H7 (cell line): ENCODE results near the gene SH3BGRL2. TPM values are rescaled to one million over a fixed set of nuclear protein-coding genes. Genes with fewer than 3 reads are reported as not detected.

Experiments used
- DNase-seq: peaks from one replicate; pipeline ENCODE4 v3.0.0; 2012
- H3K27me3 ChIP-seq: 2 replicates; pipeline ENCODE4 v1.6.0; 2011; ENCODE audit warnings: mild to moderate bottlenecking, low read length; ENCODE audit not compliant: control insufficient read depth, insufficient read depth
- H3K36me3 ChIP-seq: replicated peaks from 2 replicates; pipeline ENCODE4 v1.5.1; 2011; ENCODE audit warnings: low read length; ENCODE audit not compliant: control insufficient read depth, insufficient read depth
- H3K4me3 ChIP-seq: 2 replicates; pipeline ENCODE4 v1.5.1; 2011; ENCODE audit warnings: low read depth, mild to moderate bottlenecking, control low read depth, low read length, moderate library complexity; ENCODE audit not compliant: insufficient read depth
- total RNA-seq: library from RNA; depleted of rRNA; stranded (reverse); fragments of >200 nt; shearing (Covaris generic); gene quantifications from 2 replicates; pipeline ENCODE4 v1.2.3, GENCODE V29; 2014; rRNA removed

The SH3BGRL2 gene
- 8.6 and 13.3 TPM in 2 replicates for total RNA-seq

GRCh38 chr6:79630883-79631692 is at the start of gene SH3BGRL2:
Gene SH3BGRL2 (plus strand): TSS chr6:79631329. CDS start chr6:79631462, 133 bp downstream.
- H3K4me3 ChIP-seq, result peak within 1 kb of the TSS; percentile 87
- peaks cover 2% of the 10 kb centered on the region for H3K27me3 ChIP-seq
- peak; percentile 91 for DNase-seq
- H3K36me3 ChIP-seq, result no peaks in the 10 kb centered on the region

GRCh38 chr6:79584332-79584731 is 46.8 kb upstream of the SH3BGRL2 start:
- H3K27me3 ChIP-seq, result no peaks in the 10 kb centered on the region
- DNase-seq, result peak; percentile 24

DNA sequence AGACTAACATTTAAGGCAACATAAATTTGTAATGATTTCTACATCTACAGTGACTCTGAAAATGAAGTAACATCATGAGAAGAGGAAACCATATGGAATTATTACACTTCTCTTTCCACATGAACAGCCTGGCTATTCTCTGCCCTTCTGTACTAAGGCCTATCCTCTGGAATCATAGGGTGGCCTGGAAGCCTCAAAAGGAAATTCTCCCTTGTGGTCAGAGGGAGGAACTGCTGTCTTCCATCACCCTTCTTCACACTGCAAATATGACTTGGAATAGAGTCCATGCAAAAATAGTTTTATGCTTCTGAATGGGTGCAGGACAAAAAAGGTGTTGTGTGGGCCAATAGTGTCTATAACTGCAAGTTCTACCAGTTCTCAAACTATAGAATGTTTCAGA is 44.6 kb upstream of the SH3BGRL2 start:
- peak; percentile 40 for DNase-seq
- Histone ChIP-seq H3K4me3 (no peak overlapping the region), H3K27me3 (no peaks in the 10 kb centered on the region), H3K36me3 (no peaks in the 10 kb centered on the region)

More at GRCh38 chr6:79584332-79584731, 46.8 kb upstream of the SH3BGRL2 start:
- no peak overlapping the region for H3K4me3 ChIP-seq
- H3K36me3 ChIP-seq, result no peaks in the 10 kb centered on the region

DNA sequence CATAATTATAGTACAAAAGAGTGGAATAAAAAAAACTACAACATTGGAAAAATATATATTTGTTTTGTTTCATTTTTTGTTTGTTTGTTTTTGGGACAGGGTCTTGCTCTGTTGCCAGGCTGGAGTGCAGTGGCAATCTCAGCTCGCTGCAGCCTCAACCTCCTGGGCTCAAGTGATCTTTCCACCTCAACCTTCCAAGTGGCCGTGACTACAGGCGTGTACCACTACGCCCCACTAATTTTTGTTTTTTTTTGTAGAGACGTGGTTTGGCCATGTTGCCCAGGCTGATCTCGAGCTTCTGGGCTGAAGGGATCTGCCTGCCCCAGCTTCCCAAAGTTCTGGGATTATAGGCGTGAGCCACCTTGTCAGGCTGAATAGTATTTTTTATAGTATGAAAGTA is 41.4 kb upstream of the SH3BGRL2 start:
- Histone ChIP-seq H3K27me3 (no peaks in the 10 kb centered on the region), H3K4me3 (no peak overlapping the region), H3K36me3 (no peaks in the 10 kb centered on the region)
- no peak for DNase-seq

- no peak for DNase-seq
- Histone ChIP-seq H3K27me3 (no peaks in the 10 kb centered on the region), H3K4me3 (no peak overlapping the region), H3K36me3 (no peaks in the 10 kb centered on the region)
These were observed 34.0 kb upstream of the SH3BGRL2 start for GRCh38 chr6:79597155-79597554.

DNA sequence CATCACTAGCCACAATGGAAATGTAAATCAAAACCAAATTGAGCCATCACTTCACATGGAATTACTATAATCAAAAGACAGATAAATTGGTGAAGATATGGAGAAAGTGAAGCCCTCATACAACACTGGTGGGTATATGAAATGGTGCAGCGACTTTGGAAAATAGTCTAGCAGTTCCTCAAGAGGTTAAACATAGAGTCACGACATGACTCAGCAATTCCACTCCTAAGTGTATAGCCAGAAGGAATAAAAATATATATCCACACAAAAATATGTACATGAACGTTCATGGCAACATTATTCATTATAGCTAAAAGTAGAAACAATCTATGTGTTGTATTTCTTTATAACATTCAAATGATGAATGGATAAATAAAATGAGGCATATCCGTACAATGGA is 33.1 kb upstream of the SH3BGRL2 start:
- Histone ChIP-seq H3K27me3 (no peaks in the 10 kb centered on the region), H3K4me3 (no peak overlapping the region), H3K36me3 (no peaks in the 10 kb centered on the region)
- no peak for DNase-seq

- no peaks in the 10 kb centered on the region for H3K36me3 ChIP-seq
- no peak for DNase-seq
- no peaks in the 10 kb centered on the region for H3K27me3 ChIP-seq
- no peak overlapping the region for H3K4me3 ChIP-seq
These were observed 31.3 kb upstream of the SH3BGRL2 start for GRCh38 chr6:79599725-79600259.

- Histone ChIP-seq H3K4me3 (no peak overlapping the region), H3K27me3 (no peaks in the 10 kb centered on the region), H3K36me3 (no peaks in the 10 kb centered on the region)
- no peak for DNase-seq
These were observed 30.8 kb upstream of the SH3BGRL2 start for GRCh38 chr6:79600313-79600712.

DNA sequence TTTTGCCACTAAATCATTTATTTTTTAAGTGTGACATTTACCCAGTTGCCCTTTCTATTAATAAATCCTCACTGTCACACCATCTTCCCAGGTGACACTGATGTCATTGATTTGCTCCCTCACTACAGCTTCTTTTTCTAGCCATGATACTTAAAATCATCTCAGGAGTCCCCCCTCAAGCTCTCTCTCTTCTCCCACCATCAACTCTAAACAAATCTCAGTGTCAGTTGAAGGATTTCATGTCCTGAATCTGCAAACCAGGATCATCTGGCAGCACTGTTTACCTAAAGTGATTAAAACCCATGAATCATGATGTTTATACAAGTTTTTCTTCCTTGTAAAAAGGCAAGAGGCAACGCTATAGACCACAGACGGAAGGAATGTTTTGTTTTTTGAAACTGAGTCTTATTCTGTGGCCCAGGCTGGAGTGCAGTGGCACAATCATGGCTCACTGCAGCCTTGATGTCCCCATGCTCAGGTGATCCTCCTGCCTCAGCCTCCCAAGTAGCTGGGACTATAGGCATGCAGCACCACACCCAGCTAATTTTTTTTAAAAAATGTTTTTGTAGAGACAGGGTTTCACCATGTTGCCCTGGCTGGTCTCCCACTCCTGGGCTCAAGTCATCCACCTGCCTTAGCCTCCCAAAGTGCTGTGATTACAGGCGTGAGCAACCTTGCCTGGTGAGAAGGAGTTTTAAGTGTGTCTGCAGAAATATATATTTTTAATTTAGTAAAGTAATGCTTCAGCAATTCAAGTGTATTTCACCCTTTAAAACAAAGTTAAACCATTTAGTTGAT is 30.1 kb upstream of the SH3BGRL2 start:
- no peaks in the 10 kb centered on the region for H3K36me3 ChIP-seq
- no peaks in the 10 kb centered on the region for H3K27me3 ChIP-seq
- DNase-seq, result no peak
- no peak overlapping the region for H3K4me3 ChIP-seq

- no peak overlapping the region for H3K4me3 ChIP-seq
- H3K27me3 ChIP-seq, result no peaks in the 10 kb centered on the region
- DNase-seq, result no peak
- no peaks in the 10 kb centered on the region for H3K36me3 ChIP-seq
These were observed 28.3 kb upstream of the SH3BGRL2 start for GRCh38 chr6:79602859-79603258.

DNA sequence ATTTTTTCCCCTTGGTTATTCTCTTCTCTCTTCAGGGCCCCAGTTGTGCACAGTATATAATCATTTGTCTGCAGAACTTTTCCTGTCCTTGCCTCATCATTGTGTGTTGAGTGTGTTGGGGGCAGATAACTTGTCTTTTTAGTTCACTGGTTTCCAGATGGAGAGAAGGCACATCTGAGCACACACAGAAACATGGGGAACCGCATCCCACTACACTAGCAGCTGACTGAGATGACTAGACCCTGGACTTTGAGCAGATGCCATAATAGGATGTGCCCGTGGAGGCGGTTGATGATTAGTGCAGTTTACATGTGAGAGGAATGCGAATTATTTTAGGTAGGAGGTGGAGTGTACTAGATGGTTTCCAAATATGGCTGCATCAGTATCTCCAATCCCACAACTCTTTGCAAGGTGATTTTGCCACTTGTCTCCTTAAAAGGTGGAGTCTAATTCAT is 26.5 kb upstream of the SH3BGRL2 start:
- Histone ChIP-seq H3K27me3 (no peaks in the 10 kb centered on the region), H3K4me3 (no peak overlapping the region), H3K36me3 (no peaks in the 10 kb centered on the region)
- no peak for DNase-seq

GRCh38 chr6:79605061-79605460 is 26.1 kb upstream of the SH3BGRL2 start:
- Histone ChIP-seq H3K36me3 (no peaks in the 10 kb centered on the region), H3K4me3 (no peak overlapping the region), H3K27me3 (no peaks in the 10 kb centered on the region)
- DNase-seq, result no peak

DNA sequence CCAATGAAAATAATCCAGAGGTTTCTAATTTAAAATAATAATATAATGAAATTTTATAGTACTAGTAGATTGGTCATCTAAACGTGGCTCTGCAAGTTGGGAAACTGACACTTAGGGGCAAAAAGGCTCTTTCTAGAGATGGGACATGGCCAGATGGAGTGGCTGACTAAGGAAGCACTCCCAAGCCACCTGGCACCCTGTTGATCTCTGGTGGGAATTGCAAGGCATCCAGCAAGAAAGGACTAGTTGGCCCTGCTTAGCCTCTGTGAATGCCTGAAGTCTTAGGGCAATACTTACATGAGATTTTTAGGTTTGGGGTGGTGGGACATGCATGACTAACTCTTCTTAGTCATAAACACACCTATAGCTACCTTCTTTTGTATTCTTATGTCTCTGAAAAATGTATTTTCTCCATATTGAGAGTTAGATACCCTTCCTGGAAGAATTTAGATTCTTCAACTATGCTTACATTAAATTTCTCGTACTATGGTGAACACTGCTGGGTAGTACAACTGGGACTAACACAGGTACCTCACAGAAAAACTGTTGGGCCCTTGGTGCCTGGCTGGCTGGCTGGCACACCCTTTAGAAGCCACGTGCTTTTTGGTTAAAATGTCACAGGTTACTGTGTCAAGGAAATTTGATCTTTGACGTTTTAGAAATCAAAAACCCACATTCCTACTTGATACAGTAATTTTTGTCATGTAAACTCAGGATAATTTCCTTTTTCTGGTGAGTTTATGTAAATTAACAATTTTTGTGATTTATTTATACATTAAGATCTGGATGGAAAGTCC is 25.0 kb upstream of the SH3BGRL2 start:
- no peak for DNase-seq
- Histone ChIP-seq H3K36me3 (no peaks in the 10 kb centered on the region), H3K4me3 (no peak overlapping the region), H3K27me3 (no peaks in the 10 kb centered on the region)

DNA sequence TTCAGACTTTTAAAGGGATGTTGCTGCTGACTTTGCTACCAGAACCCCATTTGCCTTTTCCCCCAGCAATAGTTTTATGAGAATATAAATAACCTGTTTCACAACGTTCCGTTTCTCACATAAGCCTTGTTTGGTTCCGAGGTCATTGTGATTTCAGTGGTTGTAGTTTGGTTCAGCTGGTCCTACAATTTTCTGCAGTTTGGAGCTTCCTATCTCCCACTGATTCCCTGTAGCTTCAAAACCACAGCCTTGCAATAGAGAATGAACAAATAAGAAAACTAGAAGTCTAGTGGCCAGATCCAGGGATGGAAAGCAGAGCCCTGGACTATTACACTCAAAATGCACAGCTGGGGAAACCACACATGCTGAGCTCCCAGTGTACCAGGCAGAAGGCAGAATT is 24.1 kb upstream of the SH3BGRL2 start:
- no peaks in the 10 kb centered on the region for H3K36me3 ChIP-seq
- no peak overlapping the region for H3K4me3 ChIP-seq
- no peaks in the 10 kb centered on the region for H3K27me3 ChIP-seq
- DNase-seq, result no peak
